ENCODE measurements around the gene ARMC12.
"Not testable (repeated sequence)": the region's sequence is repeated elsewhere in the genome, so short reads cannot be mapped to it uniquely, and the experiment has no call there.

The ARMC12 gene

DNA sequence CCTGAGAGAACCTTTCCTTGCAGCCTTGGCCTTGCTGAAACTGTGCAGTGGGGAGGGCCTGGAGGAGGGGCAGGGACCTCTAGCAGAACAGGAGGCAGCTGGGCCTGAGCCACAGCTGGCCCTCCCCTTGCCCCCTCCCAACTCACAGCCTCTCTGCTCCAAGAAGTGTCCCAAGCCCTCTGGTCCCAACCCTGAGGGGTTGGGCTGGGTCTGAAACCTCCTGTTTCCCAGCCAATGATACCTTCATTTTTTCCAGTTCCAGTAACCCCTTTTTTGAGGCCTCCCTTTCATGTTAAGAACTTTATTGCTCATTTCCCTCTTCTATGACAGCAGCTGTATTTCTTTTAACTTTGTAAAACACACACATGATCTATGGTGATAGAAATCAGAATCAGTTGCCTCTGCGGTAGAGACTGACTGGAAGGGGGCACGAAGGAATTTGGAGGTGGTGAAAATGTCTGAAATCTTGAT is 17.9 kb upstream of the ARMC12 start:
- no peak for DNase-seq (ENCODE audit: low read depth in 2 of 2)

- no peak for DNase-seq (ENCODE audit: low read depth in 2 of 2)
Measured at GRCh38 chr6:35719404-35719829, 17.4 kb upstream of the ARMC12 start.

GRCh38 chr6:35719830-35720733 is 16.8 kb upstream of the ARMC12 start:
- no peak for DNase-seq (ENCODE audit: low read depth in 2 of 2)

DNA sequence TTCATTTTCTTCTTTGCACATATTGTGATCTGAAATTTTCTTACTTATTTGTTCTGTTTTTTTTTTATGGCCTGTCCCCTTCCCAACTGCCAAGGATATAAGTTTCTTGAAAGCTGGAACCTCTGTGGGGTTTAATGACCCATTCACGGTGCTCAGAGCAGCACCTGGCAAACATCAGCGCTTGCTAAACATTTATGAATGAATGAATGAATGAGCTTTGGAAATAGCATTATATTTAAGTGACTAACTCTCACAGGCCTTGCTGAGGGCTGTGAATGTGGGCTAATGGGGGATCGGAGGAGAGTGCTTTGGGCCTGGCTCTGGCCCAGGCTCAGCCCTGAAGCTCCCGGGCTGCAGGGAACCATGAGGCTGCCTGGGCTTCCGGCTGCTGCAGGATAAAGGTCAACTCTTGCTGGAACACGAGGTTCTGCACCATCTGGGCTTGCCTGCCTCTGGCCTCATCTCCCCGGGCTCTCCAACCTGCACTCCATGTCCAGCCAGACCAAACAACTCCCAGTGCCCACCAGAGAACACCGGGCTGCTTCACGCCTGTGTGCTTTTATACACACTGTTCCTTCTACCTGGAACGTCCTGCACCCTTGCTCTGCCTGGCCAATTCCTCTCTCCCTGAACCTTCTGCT is 14.6 kb upstream of the ARMC12 start:
- DNase-seq (ENCODE audit: low read depth in 2 of 2) = no peak

DNA sequence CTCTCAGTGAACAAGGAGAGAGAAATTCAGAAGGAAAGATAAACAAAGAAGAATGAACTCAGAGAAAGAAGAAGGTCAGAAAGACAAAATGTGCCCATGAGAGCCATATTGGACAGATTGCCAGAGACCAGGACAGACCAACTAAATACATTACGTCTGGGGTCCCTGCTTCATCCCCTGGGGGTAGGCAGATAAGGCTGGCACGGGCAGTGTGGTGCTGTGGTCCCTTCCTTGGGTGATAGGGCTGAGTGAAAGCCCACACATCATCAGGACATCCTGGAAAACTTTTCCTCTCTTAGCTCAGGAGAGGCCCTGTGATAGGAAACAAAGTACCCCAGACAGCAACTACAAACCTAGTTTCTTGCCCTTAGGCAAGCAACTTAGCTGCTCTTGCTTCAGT is 13.2 kb upstream of the ARMC12 start:
- no peak for DNase-seq (ENCODE audit: low read depth in 2 of 2)

DNA sequence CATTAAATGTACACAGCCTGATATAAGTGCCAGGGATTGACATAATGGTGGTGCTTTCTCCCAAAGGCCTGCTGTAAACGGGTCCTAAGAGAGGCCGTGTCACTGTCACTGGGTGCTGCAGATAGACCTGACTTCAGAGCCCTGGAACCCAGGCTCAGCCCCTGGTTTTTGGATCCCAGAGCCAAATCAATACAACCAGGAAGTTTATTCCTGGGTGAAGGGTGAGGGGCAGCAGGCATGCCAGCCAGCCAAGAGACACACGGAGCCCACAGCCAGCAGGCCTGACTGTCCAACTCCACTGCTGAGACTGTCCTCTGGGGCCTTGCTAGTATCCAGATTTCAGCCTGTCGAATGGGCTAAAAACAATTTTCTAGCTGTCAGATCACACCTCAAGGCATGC is 12.8 kb upstream of the ARMC12 start:
- no peak for DNase-seq (ENCODE audit: low read depth in 2 of 2)

DNA sequence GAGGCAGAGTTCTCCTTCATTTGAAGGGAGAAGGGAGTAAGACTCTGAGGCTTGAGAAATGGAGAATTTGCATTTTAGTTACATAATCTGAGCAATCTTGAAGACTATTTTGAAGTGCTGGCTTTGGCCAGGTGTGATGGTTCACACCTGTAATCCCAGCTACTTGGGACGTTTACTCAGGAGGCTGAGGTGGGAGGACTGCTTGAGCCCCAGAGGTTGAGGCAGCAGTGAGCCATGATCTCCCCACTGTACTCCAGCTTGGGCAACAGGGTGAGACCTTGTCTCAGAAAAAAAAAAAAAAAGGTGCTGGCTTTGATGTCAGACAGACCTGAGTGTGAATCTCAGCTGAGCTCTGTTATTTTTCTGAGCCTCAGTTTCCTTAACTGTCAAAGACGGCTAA is 12.4 kb upstream of the ARMC12 start:
- no peak for DNase-seq (ENCODE audit: low read depth in 2 of 2)

DNA sequence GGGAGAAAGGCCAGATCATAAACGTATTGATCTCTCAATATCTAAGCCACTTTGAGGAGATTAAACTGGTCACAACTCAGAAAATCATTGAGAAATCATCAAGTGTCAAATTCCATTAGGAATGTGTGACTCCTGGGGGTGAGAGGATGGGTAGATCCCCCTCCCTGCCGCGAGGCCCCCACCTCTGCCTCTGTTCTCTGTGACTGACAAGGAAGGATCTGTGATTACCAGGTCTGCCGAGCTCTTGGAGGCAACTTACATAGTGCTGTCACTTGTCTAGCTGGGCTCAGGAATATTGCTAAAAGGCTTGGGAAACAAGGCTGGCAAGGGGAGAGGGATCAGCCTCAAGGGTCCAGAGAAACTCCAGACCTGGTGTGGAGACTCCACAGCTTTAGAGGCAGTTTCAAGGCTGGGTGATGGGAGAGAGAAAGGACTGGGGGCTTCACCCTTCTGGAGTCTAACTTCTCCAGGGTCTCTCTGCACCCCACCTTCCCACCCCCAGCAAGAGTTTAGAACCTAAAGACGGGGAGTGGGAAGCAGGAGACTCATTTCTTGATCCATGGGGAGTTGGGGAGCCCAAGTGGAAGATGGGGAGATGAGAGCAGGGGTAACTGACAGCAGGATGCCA is 11.6 kb upstream of the ARMC12 start:
- DNase-seq (ENCODE audit: low read depth in 2 of 2) = no peak

- DNase-seq (ENCODE audit: low read depth in 2 of 2) = no peak
Measured at GRCh38 chr6:35725721-35726438, 11.0 kb upstream of the ARMC12 start.

GRCh38 chr6:35727231-35727934 is 9.4 kb upstream of the ARMC12 start:
- DNase-seq (ENCODE audit: low read depth in 2 of 2) = no peak

GRCh38 chr6:35727935-35728682 is 8.7 kb upstream of the ARMC12 start:
- peak; percentile 73 to 77 for DNase-seq (ENCODE audit: low read depth in 2 of 2)

DNA sequence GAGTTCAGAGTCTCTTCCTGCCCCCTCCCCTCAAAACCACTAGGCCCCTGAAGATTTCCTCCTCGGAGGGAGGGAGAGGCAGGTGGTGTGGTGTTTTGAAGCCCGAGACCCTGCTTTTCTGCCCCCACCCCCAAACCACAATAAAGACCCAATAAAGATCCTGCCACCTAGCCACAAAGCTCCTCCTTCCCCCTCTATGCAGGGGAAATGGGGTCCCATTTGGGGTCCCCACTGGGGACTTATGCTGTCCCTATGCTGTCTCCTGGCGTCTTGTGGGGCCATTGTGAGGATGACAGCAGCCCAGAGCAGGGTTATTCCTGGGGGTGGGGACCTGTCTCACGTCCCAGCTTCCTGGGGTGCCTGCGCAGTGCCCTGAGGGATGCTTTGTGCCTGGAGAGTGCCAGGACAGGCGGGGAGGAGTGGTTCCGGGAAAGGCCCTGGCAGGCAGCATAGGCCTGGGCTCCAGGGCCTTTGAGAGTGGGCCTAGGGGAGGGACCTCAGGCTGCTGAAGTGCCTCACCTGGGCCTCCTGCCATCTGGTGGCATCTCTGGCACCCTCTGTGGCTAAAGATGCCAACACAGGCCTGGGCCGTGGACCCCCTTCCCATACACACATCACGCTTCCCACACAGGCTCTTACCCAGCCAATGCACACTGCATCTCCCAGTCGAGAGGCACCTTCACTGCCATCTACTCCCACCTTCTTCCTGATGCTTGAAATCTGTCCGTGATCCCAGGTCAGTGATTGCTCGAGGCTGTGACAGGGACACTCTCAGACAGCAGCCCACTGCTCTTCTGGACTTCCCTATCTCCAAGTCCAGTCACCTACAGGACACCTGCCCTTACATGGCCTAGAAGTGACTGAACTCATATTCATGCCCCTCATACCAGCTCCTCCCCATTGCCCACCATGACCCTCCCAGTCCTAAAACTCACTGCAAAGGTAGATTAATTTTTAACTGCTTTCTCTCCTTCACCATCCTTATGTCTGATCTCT is 7.9 kb upstream of the ARMC12 start:
- DNase-seq (ENCODE audit: low read depth in 2 of 2) = no peak

DNA sequence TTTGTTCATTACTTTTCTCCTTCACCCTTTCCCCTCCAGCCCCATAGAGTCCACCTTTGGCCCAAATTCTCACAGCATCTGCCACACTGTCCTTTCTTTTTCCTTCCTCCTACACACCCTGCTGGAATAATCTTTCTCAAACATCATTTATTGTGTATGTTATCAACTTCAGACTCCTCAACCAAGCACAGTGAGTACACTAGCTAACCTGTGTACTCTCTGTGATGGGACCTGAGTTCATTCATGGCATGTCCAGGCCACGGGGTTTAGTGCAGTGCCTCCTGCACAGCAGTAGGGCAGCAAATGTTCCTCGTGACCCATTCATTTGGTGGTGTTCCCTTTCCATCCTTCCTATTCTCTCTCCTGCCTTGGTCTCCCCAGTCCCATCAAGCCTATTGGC is 7.1 kb upstream of the ARMC12 start:
- no peak for DNase-seq (ENCODE audit: low read depth in 2 of 2)

DNA sequence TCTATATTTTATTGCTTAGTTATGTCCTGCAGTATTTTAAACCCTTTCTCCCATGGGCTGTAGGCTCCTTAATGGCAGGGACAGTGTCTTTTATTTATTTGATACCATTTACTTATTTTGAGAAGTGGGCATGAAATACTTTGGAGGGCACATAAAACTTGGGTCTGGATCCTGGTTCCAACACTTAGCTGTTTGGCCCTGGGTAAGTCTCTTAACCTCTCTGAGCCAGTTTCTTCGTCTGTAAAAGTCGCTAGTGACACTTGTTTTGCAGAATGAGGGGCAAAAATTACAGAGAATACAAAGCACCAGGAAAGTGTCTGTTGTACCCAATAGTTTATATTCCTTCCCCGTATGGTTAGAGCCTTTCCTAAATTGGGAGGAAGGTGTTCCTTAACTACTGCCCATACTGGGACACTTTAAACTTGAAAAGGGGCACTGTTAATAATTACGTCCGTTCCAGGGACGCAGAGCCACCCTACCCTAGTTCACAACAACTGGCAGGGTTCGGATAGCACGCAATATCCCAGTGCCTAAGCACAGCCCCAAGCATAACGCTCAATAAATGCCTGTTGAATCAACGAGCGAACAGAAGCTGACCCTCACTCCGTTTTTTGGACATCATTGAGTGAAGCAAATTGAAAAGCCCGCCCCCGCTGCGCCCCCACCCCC is 6.0 kb upstream of the ARMC12 start:
- DNase-seq (ENCODE audit: low read depth in 2 of 2) = no peak

DNA sequence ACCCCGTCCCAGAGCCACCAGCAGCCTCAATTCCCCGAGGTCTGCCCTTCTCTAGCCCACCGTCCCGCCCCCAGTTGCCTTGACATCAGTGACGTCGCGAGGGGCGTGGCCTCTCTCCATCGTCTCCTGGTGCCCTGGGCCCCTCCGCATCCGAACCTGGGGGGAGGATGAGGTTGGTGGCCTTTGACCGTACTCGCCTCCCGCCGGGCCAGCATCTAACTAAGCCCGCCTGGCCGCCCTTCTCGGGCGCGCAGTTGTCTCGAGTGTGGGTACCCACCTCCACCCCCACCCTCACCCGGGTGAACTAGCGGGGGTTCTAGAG is 5.5 kb upstream of the ARMC12 start:
- peak; percentile 91 for DNase-seq (ENCODE audit: low read depth in 2 of 2)

- peak; percentile 81 to 90 for DNase-seq (ENCODE audit: low read depth in 2 of 2)
Measured at GRCh38 chr6:35731736-35732532, 4.9 kb upstream of the ARMC12 start.

DNA sequence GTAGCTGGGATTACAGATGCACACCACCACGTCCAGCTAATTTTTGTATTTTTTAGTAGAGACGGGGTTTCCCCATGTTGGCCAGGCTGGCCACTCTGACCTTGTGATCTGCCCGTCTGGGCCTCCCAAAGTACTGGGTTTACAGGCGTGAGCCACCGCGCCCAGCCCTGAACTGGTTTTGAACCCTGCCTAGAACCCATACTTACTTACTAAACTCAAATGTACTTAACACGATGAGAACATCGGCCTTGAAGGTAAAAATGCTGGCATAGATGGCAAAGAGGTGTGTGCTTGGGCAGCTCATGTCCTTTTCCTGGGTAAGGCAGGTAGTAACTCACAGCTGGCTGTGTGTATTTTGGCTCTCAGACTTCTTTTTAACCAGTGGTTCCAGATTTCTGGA is 3.2 kb upstream of the ARMC12 start:
- DNase-seq (ENCODE audit: low read depth in 2 of 2) = no peak

GRCh38 chr6:35734319-35734718 is 2.5 kb upstream of the ARMC12 start:
- DNase-seq (ENCODE audit: low read depth in 2 of 2) = not testable (repeated sequence)
